ENCODE results near the gene PTH. TPM values are rescaled to one million over a fixed set of nuclear protein-coding genes. Genes with fewer than 3 reads are reported as not detected.

Gene PTH
- total RNA-seq, 1 experiment from 2014 or later = not detected

DNA sequence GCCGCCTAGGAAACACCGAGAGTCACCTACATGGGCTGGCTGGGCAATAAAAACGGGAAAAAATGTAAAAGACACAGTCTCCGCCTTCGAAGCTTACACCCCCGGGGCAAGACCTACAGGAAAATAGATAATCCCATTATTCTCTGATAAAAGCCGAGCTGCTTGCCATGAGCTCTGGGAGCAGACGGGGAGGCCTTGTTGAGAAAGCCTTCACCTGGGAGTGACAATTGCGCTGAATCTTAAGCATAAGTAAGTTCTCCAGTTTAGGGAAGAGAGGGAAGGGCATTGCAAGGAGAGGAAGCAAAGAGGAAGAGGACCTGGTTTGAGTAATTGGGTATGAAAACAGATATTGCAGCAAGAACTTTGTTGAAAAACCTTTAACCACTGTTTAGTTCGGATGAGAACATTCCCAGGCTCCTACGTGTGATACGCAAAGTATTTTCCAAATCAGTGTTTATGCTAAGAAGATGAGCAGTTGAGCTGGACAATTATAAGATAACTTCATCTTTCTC, 32.0 kb downstream of the PTH start:
- Histone ChIP-seq H3T11ph (ENCODE audit: low read length) (no peak overlapping the region), H3K9me3 (ENCODE audit: control insufficient read depth, low read depth, low read length) (no peaks in the 10 kb centered on the region), H3K79me2 (ENCODE audit: insufficient read depth, low read length) (no peaks in the 10 kb centered on the region; the same call in 1 of the 2 replicates), H2BK5ac (ENCODE audit: insufficient read length, low read length) (no peak overlapping the region), H3K4me1 (ENCODE audit: insufficient read depth, low read length) (no peaks in the 10 kb centered on the region; the same call in 1 of the 2 replicates), H2BK120ac (ENCODE audit: low read depth, low read length, poor library complexity, severe bottlenecking) (no peak overlapping the region), H2AFZ (ENCODE audit: low read length) (no peak overlapping the region), H2BK20ac (ENCODE audit: low read depth, low read length, poor library complexity, severe bottlenecking) (no peak overlapping the region), H2AK5ac (ENCODE audit: insufficient read length, low read length) (no peak overlapping the region), H3K18ac (ENCODE audit: insufficient read length, low read depth, low read length) (no peak overlapping the region), H3K23ac (ENCODE audit: insufficient read length, low read depth, low read length) (no peak overlapping the region), H3K79me1 (ENCODE audit: insufficient read depth, low read depth, low read length, poor library complexity, severe bottlenecking) (no peaks in the 10 kb centered on the region), H3K27me3 (ENCODE audit: insufficient read depth, low read length) (no peaks in the 10 kb centered on the region), H3K14ac (ENCODE audit: insufficient read depth, low read length) (no peak overlapping the region), H4K5ac (ENCODE audit: insufficient read length, low read depth, low read length) (no peak overlapping the region), H2BK12ac (ENCODE audit: insufficient read length, low read depth, low read length) (no peak overlapping the region), H4K8ac (replicated peaks; ENCODE audit: insufficient read length, low read depth, low read length) (no peak overlapping the region), H3K23me2 (ENCODE audit: insufficient read length, low read depth, low read length, poor library complexity, severe bottlenecking) (peaks cover 7% of the 10 kb centered on the region), H4K20me1 (ENCODE audit: control insufficient read depth, insufficient read depth, insufficient read length) (no peaks in the 10 kb centered on the region), H3K27ac (ENCODE audit: insufficient read length, low read depth, low read length) (no peak overlapping the region), H3K56ac (ENCODE audit: insufficient read length, low read depth, low read length) (no peak overlapping the region), H3K4me2 (ENCODE audit: insufficient read depth, insufficient read length, low read length) (peak overlapping the region; percentile 63), H2BK15ac (ENCODE audit: low read depth, low read length) (no peak overlapping the region), H4K91ac (ENCODE audit: insufficient read length, low read depth, low read length) (no peak overlapping the region), H3K9ac (ENCODE audit: extremely low read depth, insufficient read length, low read length) (peak overlapping the region; percentile 85), H3K4ac (ENCODE audit: low read depth, low read length) (no peak overlapping the region)
- H3K4me1 Mint-ChIP-seq = peaks cover 20 to 23% of the 10 kb centered on the region in 2 experiments
- no peaks in the 10 kb centered on the region for H3K36me3 Mint-ChIP-seq (ENCODE audit: insufficient read depth in 1 of 3, low read depth in 3 of 3)
- TF ChIP-seq, protein P1, sequence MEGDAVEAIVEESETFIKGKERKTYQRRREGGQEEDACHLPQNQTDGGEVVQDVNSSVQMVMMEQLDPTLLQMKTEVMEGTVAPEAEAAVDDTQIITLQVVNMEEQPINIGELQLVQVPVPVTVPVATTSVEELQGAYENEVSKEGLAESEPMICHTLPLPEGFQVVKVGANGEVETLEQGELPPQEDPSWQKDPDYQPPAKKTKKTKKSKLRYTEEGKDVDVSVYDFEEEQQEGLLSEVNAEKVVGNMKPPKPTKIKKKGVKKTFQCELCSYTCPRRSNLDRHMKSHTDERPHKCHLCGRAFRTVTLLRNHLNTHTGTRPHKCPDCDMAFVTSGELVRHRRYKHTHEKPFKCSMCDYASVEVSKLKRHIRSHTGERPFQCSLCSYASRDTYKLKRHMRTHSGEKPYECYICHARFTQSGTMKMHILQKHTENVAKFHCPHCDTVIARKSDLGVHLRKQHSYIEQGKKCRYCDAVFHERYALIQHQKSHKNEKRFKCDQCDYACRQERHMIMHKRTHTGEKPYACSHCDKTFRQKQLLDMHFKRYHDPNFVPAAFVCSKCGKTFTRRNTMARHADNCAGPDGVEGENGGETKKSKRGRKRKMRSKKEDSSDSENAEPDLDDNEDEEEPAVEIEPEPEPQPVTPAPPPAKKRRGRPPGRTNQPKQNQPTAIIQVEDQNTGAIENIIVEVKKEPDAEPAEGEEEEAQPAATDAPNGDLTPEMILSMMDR (conservative IDR thresholded peaks at IDR 0.05) = no peak
- no peaks in the 10 kb centered on the region for H3K9me3 Mint-ChIP-seq
- no CpG with 5 or more reads among the region's 12 CpGs for WGBS (ENCODE audit: extremely low coverage, insufficient read length, low lambda C conversion rate)
- no peak for DNase-seq
- H3K27me3 Mint-ChIP-seq (ENCODE audit: low read depth) = no peaks in the 10 kb centered on the region; the same call in 1 of the 2 replicates
- H3K4me3 Mint-ChIP-seq = peak overlapping the region; percentile 98
- H3K27ac Mint-ChIP-seq = peak overlapping the region in 2 of 3 experiments; percentile 27 to 98; a peak in 3 of 7 replicates
